ENCODE data around the gene PLPP7.

Gene PLPP7

GRCh38 chr9:131280660-131281059, 8.9 kb upstream of the PLPP7 start:
- DNase-seq (ENCODE audit: extremely low read depth in 1 of 2, low read depth in 1 of 2), result no peak

GRCh38 chr9:131281119-131281965, 8.2 kb upstream of the PLPP7 start:
- DNase-seq (ENCODE audit: extremely low read depth in 1 of 2, low read depth in 1 of 2), result no peak

GRCh38 chr9:131282175-131282574, 7.3 kb upstream of the PLPP7 start:
- DNase-seq (ENCODE audit: extremely low read depth in 1 of 2, low read depth in 1 of 2), result no peak

GRCh38 chr9:131282688-131283422, 6.7 kb upstream of the PLPP7 start:
- DNase-seq (ENCODE audit: extremely low read depth in 1 of 2, low read depth in 1 of 2), result no peak

- DNase-seq (ENCODE audit: extremely low read depth in 1 of 2, low read depth in 1 of 2), result no peak
Observed at GRCh38 chr9:131284856-131285255, 4.7 kb upstream of the PLPP7 start.

- DNase-seq (ENCODE audit: extremely low read depth in 1 of 2, low read depth in 1 of 2), result no peak
Observed at GRCh38 chr9:131287359-131287758, 2.2 kb upstream of the PLPP7 start.

- DNase-seq (ENCODE audit: extremely low read depth in 1 of 2, low read depth in 1 of 2), result no peak
Observed at GRCh38 chr9:131288217-131288616, 1.3 kb upstream of the PLPP7 start.

GRCh38 chr9:131290036-131290766, 678 bp downstream of the PLPP7 start:
- no peak for DNase-seq (ENCODE audit: extremely low read depth in 1 of 2, low read depth in 1 of 2)

GRCh38 chr9:131290767-131291370, 1.3 kb downstream of the PLPP7 start:
- DNase-seq (ENCODE audit: extremely low read depth in 1 of 2, low read depth in 1 of 2), result no peak

- no peak for DNase-seq (ENCODE audit: extremely low read depth in 1 of 2, low read depth in 1 of 2)
Observed at GRCh38 chr9:131291795-131292315, 2.3 kb downstream of the PLPP7 start.

- DNase-seq (ENCODE audit: extremely low read depth in 1 of 2, low read depth in 1 of 2), result no peak
Observed at GRCh38 chr9:131292937-131293336, 3.4 kb downstream of the PLPP7 start.

GRCh38 chr9:131296460-131296859, 6.9 kb downstream of the PLPP7 start:
- DNase-seq (ENCODE audit: extremely low read depth in 1 of 2, low read depth in 1 of 2), result no peak

GRCh38 chr9:131296906-131297500, 7.5 kb downstream of the PLPP7 start:
- no peak for DNase-seq (ENCODE audit: extremely low read depth in 1 of 2, low read depth in 1 of 2)

- DNase-seq (ENCODE audit: extremely low read depth in 1 of 2, low read depth in 1 of 2), result no peak
Observed at GRCh38 chr9:131297903-131298302, 8.4 kb downstream of the PLPP7 start.

- no peak for DNase-seq (ENCODE audit: extremely low read depth in 1 of 2, low read depth in 1 of 2)
Observed at GRCh38 chr9:131298341-131298740, 8.8 kb downstream of the PLPP7 start.

GRCh38 chr9:131298816-131299215, 9.3 kb downstream of the PLPP7 start:
- DNase-seq (ENCODE audit: extremely low read depth in 1 of 2, low read depth in 1 of 2), result no peak

GRCh38 chr9:131299346-131299960, 9.9 kb downstream of the PLPP7 start:
- no peak for DNase-seq (ENCODE audit: extremely low read depth in 1 of 2, low read depth in 1 of 2)

GRCh38 chr9:131299961-131300347, 10.4 kb downstream of the PLPP7 start:
- no peak for DNase-seq (ENCODE audit: extremely low read depth in 1 of 2, low read depth in 1 of 2)

- no peak for DNase-seq (ENCODE audit: extremely low read depth in 1 of 2, low read depth in 1 of 2)
Observed at GRCh38 chr9:131300444-131300843, 10.9 kb downstream of the PLPP7 start.
